Spleen (tissue), 7 donors: ENCODE measurements around the gene KAT5.

Source experiments
- POLR2A ChIP-seq, 3 donors: fragments of 450-650 bp; IDR thresholded peaks; one replicate each; pipeline ENCODE4 v1.5.1; 2017; ENCODE audit warnings: antibody characterized with exemption in 3 of 3, mild to moderate bottlenecking in 1 of 3
- TF ChIP-seq, protein P1 (sequence below), 11 experiments: fragments of 200-600 bp in 7 of 11; fragments of 450-650 bp in 4 of 11; sonication (generic) in 4 of 11; IDR thresholded peaks in 8 of 11; conservative IDR thresholded peaks in 3 of 11; 1 replicate in 7 of 11; 2 replicates in 4 of 11; pipeline versions ENCODE4 v1.4.0 to v1.8.0; 2016 to 2021; ENCODE audit warnings: antibody characterized with exemption in 11 of 11, inconsistent platforms in 4 of 11, mild to moderate bottlenecking in 1 of 11
- donor health status: DM: no; HTN: no; CAD: no; lungs with moderate emphysema.
- donor health status: DM: no; HTN: no; CAD: no.
- donor health status: DM: no; HTN: no; CAD: no.

- TF ChIP-seq, protein P1, sequence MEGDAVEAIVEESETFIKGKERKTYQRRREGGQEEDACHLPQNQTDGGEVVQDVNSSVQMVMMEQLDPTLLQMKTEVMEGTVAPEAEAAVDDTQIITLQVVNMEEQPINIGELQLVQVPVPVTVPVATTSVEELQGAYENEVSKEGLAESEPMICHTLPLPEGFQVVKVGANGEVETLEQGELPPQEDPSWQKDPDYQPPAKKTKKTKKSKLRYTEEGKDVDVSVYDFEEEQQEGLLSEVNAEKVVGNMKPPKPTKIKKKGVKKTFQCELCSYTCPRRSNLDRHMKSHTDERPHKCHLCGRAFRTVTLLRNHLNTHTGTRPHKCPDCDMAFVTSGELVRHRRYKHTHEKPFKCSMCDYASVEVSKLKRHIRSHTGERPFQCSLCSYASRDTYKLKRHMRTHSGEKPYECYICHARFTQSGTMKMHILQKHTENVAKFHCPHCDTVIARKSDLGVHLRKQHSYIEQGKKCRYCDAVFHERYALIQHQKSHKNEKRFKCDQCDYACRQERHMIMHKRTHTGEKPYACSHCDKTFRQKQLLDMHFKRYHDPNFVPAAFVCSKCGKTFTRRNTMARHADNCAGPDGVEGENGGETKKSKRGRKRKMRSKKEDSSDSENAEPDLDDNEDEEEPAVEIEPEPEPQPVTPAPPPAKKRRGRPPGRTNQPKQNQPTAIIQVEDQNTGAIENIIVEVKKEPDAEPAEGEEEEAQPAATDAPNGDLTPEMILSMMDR (IDR thresholded peaks at IDR 0.05 in 8 of 11, conservative IDR thresholded peaks at IDR 0.05 in 3 of 11), result no peak
- TF ChIP-seq POLR2A (IDR thresholded peaks at IDR 0.05), result no peak
These were observed 26.1 kb upstream of the KAT5 start for GRCh38 chr11:65685981-65686380.
